DOHH2 (cell line): ENCODE results near the gene GRIN2A.

ENCODE experiments used
- H3F3A ChIP-seq: fragments of 200-600 bp; sonication (generic), shearing (Covaris generic); 2 replicates; pipeline ENCODE4 v1.6.0; 2016; ENCODE audit warnings: antibody characterized with exemption, mild to moderate bottlenecking; ENCODE audit not compliant: control insufficient read depth, insufficient read depth
- H3K27ac ChIP-seq: fragments of 200-600 bp; sonication (generic); 2 replicates; pipeline ENCODE4 v1.5.1; 2014; ENCODE audit warnings: low read depth, mild to moderate bottlenecking, low read length, moderate library complexity
- H3K27me3 ChIP-seq: fragments of 200-600 bp; sonication (generic); 2 replicates; pipeline ENCODE4 v1.6.1; 2014; ENCODE audit warnings: mild to moderate bottlenecking, low read length, mixed read lengths; ENCODE audit not compliant: control insufficient read depth
- H3K36me3 ChIP-seq: fragments of 200-600 bp; sonication (generic); 2 replicates; pipeline ENCODE4 v1.6.1; 2014; ENCODE audit warnings: mild to moderate bottlenecking, low read length, moderate library complexity, mixed read lengths; ENCODE audit not compliant: control insufficient read depth
- H3K4me1 ChIP-seq: fragments of 200-600 bp; sonication (generic); 2 replicates; pipeline ENCODE4 v1.6.1; 2014; ENCODE audit warnings: mild to moderate bottlenecking, low read length, mixed read lengths; ENCODE audit not compliant: control insufficient read depth
- H3K4me2 ChIP-seq: fragments of 200-600 bp; sonication (generic); 2 replicates; pipeline ENCODE4 v1.6.0; 2014; ENCODE audit warnings: mild to moderate bottlenecking, low read length, moderate library complexity
- H3K4me3 ChIP-seq: fragments of 200-600 bp; sonication (generic); 2 replicates; pipeline ENCODE4 v1.5.1; 2014; ENCODE audit warnings: mild to moderate bottlenecking, low read length, mixed read lengths
- H3K79me2 ChIP-seq: fragments of 200-600 bp; sonication (generic); 2 replicates; pipeline ENCODE4 v1.6.1; 2014; ENCODE audit warnings: mild to moderate bottlenecking, low read length, mixed read lengths; ENCODE audit not compliant: control insufficient read depth
- H3K9me2 ChIP-seq: fragments of 200-600 bp; sonication (generic); replicated peaks from 2 replicates; pipeline ENCODE4 v1.6.1; 2014; ENCODE audit warnings: mild to moderate bottlenecking, low read length, mixed read lengths; ENCODE audit not compliant: control insufficient read depth
- H3K9me3 ChIP-seq: fragments of 200-600 bp; sonication (generic); 2 replicates; pipeline ENCODE4 v1.6.1; 2014; ENCODE audit warnings: antibody characterized with exemption, low read length, mixed read lengths; ENCODE audit not compliant: control insufficient read depth, insufficient read depth
- H4K20me1 ChIP-seq: fragments of 200-600 bp; sonication (generic); 2 replicates; pipeline ENCODE4 v1.6.0; 2014; ENCODE audit warnings: low read depth, mild to moderate bottlenecking, antibody characterized with exemption, low read length, moderate library complexity; ENCODE audit not compliant: control insufficient read depth, insufficient read depth
- EZH2phosphoT487 ChIP-seq: fragments of 200-600 bp; sonication (generic); IDR thresholded peaks from 2 replicates; pipeline ENCODE4 v1.6.1; 2017; ENCODE audit warnings: borderline replicate concordance, mild to moderate bottlenecking, antibody characterized with exemption, low read length, moderate library complexity, mixed read lengths
- TF ChIP-seq, protein P1 (sequence below): fragments of 200-600 bp; sonication (generic); IDR thresholded peaks from one replicate; pipeline ENCODE4 v1.5.1; 2014; ENCODE audit warnings: antibody characterized with exemption, mild to moderate bottlenecking, low read depth, low read length; ENCODE audit not compliant: poor library complexity, severe bottlenecking

The GRIN2A gene

DNA sequence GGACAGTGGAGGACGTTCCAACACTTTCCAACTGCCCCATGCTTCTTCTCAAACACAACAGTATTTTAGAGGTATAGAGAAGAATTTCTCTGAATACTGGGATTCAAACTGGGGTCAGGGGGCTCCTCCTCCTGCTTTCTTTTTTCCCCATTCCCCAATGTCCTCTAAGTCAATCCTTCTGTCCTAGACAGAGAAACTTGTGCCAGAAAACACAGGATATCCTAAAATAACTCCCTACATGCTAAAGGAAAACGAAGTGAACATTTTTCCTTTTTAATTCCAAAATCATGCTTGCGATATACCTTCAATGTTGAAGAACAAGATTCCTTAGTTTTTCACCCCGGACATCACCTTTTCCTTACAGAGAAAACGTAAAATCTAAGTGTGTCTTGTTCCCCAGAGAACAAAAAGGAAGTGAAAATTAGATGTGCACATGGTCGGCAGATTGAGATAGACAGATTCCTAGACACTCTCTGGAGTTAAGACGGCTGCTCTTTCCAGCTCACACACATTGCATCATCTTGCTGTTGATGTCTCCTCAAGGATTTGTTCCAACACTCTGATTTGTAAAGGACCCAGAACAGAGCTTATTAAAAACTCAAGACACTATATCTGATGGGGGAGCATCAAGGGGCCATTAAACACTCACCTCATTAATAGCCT, 228.2 kb downstream of the GRIN2A start:
- TF ChIP-seq EZH2phosphoT487 = no peak
- TF ChIP-seq, protein P1, sequence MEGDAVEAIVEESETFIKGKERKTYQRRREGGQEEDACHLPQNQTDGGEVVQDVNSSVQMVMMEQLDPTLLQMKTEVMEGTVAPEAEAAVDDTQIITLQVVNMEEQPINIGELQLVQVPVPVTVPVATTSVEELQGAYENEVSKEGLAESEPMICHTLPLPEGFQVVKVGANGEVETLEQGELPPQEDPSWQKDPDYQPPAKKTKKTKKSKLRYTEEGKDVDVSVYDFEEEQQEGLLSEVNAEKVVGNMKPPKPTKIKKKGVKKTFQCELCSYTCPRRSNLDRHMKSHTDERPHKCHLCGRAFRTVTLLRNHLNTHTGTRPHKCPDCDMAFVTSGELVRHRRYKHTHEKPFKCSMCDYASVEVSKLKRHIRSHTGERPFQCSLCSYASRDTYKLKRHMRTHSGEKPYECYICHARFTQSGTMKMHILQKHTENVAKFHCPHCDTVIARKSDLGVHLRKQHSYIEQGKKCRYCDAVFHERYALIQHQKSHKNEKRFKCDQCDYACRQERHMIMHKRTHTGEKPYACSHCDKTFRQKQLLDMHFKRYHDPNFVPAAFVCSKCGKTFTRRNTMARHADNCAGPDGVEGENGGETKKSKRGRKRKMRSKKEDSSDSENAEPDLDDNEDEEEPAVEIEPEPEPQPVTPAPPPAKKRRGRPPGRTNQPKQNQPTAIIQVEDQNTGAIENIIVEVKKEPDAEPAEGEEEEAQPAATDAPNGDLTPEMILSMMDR = no peak
- H3K27me3 ChIP-seq = no peaks in the 10 kb centered on the region
- no peaks in the 10 kb centered on the region for H3K9me3 ChIP-seq
- no peaks in the 10 kb centered on the region for H3F3A ChIP-seq
- H3K4me1 ChIP-seq = no peaks in the 10 kb centered on the region
- no peaks in the 10 kb centered on the region for H4K20me1 ChIP-seq
- no peak overlapping the region for H3K27ac ChIP-seq
- no peak overlapping the region for H3K4me3 ChIP-seq
- H3K9me2 ChIP-seq = no peaks in the 10 kb centered on the region
- no peaks in the 10 kb centered on the region for H3K79me2 ChIP-seq
- no peak overlapping the region for H3K4me2 ChIP-seq
- no peaks in the 10 kb centered on the region for H3K36me3 ChIP-seq

DNA sequence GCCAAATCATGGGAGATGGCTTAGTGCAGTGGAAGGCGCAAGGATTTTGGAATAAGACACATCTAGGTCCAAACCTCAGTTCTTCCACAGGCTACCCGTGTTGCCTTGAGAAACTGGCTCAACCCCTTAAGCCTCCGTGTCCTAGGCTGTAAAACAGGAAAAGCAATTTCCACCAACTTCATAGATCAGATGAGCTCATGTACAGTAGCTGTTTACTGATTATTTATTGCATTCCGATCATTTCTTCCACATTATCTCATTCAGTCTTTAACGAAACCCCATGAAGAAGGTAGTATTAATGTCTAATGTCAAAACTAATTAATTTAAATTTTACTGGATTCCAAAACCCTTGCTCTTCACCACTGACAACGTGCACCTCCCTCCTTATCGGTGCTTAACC, 231.6 kb downstream of the GRIN2A start:
- Histone ChIP-seq H3K4me3 (no peak overlapping the region), H3K9me2 (no peaks in the 10 kb centered on the region), H3K4me2 (no peak overlapping the region), H3K4me1 (no peaks in the 10 kb centered on the region), H3K79me2 (no peaks in the 10 kb centered on the region), H3K9me3 (no peaks in the 10 kb centered on the region), H3K27me3 (no peaks in the 10 kb centered on the region), H4K20me1 (no peaks in the 10 kb centered on the region), H3F3A (no peaks in the 10 kb centered on the region), H3K27ac (no peak overlapping the region), H3K36me3 (no peaks in the 10 kb centered on the region)
- TF ChIP-seq, protein P1 = no peak
- TF ChIP-seq EZH2phosphoT487 = no peak

DNA sequence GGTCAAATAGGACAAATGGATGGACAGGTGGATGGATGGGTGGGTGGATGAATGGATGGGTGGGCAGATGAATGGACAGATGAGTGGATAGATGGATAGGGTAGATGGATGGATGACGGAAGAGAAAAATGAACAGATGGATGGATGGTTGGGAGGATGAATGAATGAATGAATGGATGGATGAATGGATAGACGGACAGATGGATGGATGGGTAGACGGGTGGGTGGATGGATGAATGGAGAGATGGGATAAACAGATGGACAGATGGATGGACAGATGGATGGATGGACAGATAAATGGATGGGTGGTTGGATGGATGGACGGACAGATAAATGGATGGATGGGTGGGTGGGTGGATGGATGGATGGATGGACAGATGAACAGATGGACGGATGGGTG, 232.8 kb downstream of the GRIN2A start:
- TF ChIP-seq, protein P1 = no peak
- no peak for TF ChIP-seq EZH2phosphoT487
- Histone ChIP-seq H3F3A (no peaks in the 10 kb centered on the region), H3K27me3 (no peaks in the 10 kb centered on the region), H3K36me3 (no peaks in the 10 kb centered on the region), H3K4me3 (no peak overlapping the region), H3K9me2 (no peaks in the 10 kb centered on the region), H3K79me2 (no peaks in the 10 kb centered on the region), H3K4me1 (no peaks in the 10 kb centered on the region), H4K20me1 (no peaks in the 10 kb centered on the region), H3K4me2 (no peak overlapping the region), H3K9me3 (no peaks in the 10 kb centered on the region), H3K27ac (no peak overlapping the region)
